ENCODE measurements around the gene ZDHHC21.
A peak's percentile ranks its signal among the peaks of the same experiment; 100 is the strongest.

ZDHHC21 gene

GRCh38 chr9:14593406-14593805 is 99.8 kb downstream of the ZDHHC21 start:
- H3K9me3 Mint-ChIP-seq, result peaks cover 23 to 33% of the 10 kb centered on the region in 2 donors
- ATAC-seq (no peak), DNase-seq (no peak)
- no peak overlapping the region for H3K4me3 Mint-ChIP-seq
- no peak overlapping the region for H3K27ac Mint-ChIP-seq
- H3K27me3 Mint-ChIP-seq, result no peaks in the 10 kb centered on the region
- H3K4me1 Mint-ChIP-seq, result no peaks in the 10 kb centered on the region

GRCh38 chr9:14591411-14591810 is 101.8 kb downstream of the ZDHHC21 start:
- Mint-ChIP-seq H3K9me3 (peaks cover 8 to 27% of the 10 kb centered on the region in 2 donors), H3K27me3 (peaks cover 9% of the 10 kb centered on the region), H3K4me1 (no peaks in the 10 kb centered on the region), H3K27ac (no peak overlapping the region), H3K4me3 (no peak overlapping the region)
- ATAC-seq (no peak), DNase-seq (no peak)

GRCh38 chr9:14585730-14586473 is 107.3 kb downstream of the ZDHHC21 start:
- no peak overlapping the region for H3K27ac Mint-ChIP-seq

GRCh38 chr9:14584571-14584970 is 108.7 kb downstream of the ZDHHC21 start:
- ATAC-seq (no peak), DNase-seq (no peak)
- no peak overlapping the region for H3K27ac Mint-ChIP-seq
- peaks cover 13% of the 10 kb centered on the region for H3K4me1 Mint-ChIP-seq
- peaks cover 30% of the 10 kb centered on the region for H3K27me3 Mint-ChIP-seq
- peaks cover 0 to 14% of the 10 kb centered on the region in 2 donors for H3K9me3 Mint-ChIP-seq
- H3K4me3 Mint-ChIP-seq, result no peak overlapping the region

More at GRCh38 chr9:14585730-14586473, 107.3 kb downstream of the ZDHHC21 start:
- no peak overlapping the region for H3K4me3 Mint-ChIP-seq
- peaks cover 13% of the 10 kb centered on the region for H3K4me1 Mint-ChIP-seq
- H3K27me3 Mint-ChIP-seq, result peaks cover 23% of the 10 kb centered on the region
- H3K9me3 Mint-ChIP-seq, result peaks cover 0 to 14% of the 10 kb centered on the region in 2 donors
- peak; percentile 99 for ATAC-seq
- peak; percentile 58 to 80 for DNase-seq

GRCh38 chr9:14578030-14578429 is 115.2 kb downstream of the ZDHHC21 start:
- no peak overlapping the region for H3K27ac Mint-ChIP-seq
- peaks cover 27 to 31% of the 10 kb centered on the region in 2 donors for H3K9me3 Mint-ChIP-seq
- ATAC-seq, result no peak
- no peaks in the 10 kb centered on the region for H3K4me1 Mint-ChIP-seq
- H3K4me3 Mint-ChIP-seq, result no peak overlapping the region
- H3K27me3 Mint-ChIP-seq, result peaks cover 22% of the 10 kb centered on the region
- DNase-seq, result no peak

- H3K9me3 Mint-ChIP-seq, result peaks cover 35 to 38% of the 10 kb centered on the region in 2 donors
- no peaks in the 10 kb centered on the region for H3K27me3 Mint-ChIP-seq
- H3K4me3 Mint-ChIP-seq, result no peak overlapping the region
- ATAC-seq (no peak), DNase-seq (no peak)
- H3K4me1 Mint-ChIP-seq, result no peaks in the 10 kb centered on the region
- H3K27ac Mint-ChIP-seq, result no peak overlapping the region
These were observed 119.1 kb downstream of the ZDHHC21 start for GRCh38 chr9:14574173-14574572.

GRCh38 chr9:14573319-14573718 is 119.9 kb downstream of the ZDHHC21 start:
- Mint-ChIP-seq H3K9me3 (peaks cover 30 to 31% of the 10 kb centered on the region in 2 donors), H3K4me1 (no peaks in the 10 kb centered on the region), H3K27me3 (no peaks in the 10 kb centered on the region), H3K4me3 (no peak overlapping the region), H3K27ac (no peak overlapping the region)
- DNase-seq (no peak), ATAC-seq (no peak)

GRCh38 chr9:14565352-14566016 is 127.7 kb downstream of the ZDHHC21 start:
- Mint-ChIP-seq H3K27me3 (peaks cover 14% of the 10 kb centered on the region), H3K9me3 (peaks cover 10 to 12% of the 10 kb centered on the region in 2 donors), H3K4me3 (no peak overlapping the region), H3K4me1 (no peaks in the 10 kb centered on the region), H3K27ac (no peak overlapping the region)
- ATAC-seq, result peak; percentile 83
- DNase-seq, result peak in 1 of 2 donors; percentile 23

- ATAC-seq (no peak), DNase-seq (no peak)
- Mint-ChIP-seq H3K27me3 (peaks cover 14% of the 10 kb centered on the region), H3K9me3 (peaks cover 6 to 11% of the 10 kb centered on the region in 2 donors), H3K27ac (no peak overlapping the region), H3K4me1 (peaks cover 6% of the 10 kb centered on the region), H3K4me3 (no peak overlapping the region)
These were observed 129.2 kb downstream of the ZDHHC21 start for GRCh38 chr9:14563902-14564624.

- DNase-seq, result no peak
- Mint-ChIP-seq H3K27ac (peak overlapping the region in 1 of 2 donors; percentile 68), H3K4me3 (no peak overlapping the region), H3K9me3 (peaks cover 10 to 12% of the 10 kb centered on the region in 2 donors), H3K4me1 (peaks cover 6% of the 10 kb centered on the region), H3K27me3 (peaks cover 27% of the 10 kb centered on the region)
- ATAC-seq, result no peak
These were observed 131.3 kb downstream of the ZDHHC21 start for GRCh38 chr9:14561929-14562405.
